Glomerular visceral epithelial cell (primary cell): Measurements from ENCODE around the gene FBXO48.
"Not testable (repeated sequence)": the region's sequence is repeated elsewhere in the genome, so short reads cannot be mapped to it uniquely, and the experiment has no call there.

ENCODE experiments used
- DNase-seq: peaks from one replicate; pipeline ENCODE4 v3.0.0-alpha.2; 2016; ENCODE audit errors: extremely low spot score

FBXO48 gene, protein sequence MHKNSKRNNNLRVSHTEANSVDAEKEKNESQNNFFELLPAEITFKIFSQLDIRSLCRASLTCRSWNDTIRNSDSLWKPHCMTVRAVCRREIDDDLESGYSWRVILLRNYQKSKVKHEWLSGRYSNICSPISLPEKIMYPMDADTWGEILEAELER

DNA sequence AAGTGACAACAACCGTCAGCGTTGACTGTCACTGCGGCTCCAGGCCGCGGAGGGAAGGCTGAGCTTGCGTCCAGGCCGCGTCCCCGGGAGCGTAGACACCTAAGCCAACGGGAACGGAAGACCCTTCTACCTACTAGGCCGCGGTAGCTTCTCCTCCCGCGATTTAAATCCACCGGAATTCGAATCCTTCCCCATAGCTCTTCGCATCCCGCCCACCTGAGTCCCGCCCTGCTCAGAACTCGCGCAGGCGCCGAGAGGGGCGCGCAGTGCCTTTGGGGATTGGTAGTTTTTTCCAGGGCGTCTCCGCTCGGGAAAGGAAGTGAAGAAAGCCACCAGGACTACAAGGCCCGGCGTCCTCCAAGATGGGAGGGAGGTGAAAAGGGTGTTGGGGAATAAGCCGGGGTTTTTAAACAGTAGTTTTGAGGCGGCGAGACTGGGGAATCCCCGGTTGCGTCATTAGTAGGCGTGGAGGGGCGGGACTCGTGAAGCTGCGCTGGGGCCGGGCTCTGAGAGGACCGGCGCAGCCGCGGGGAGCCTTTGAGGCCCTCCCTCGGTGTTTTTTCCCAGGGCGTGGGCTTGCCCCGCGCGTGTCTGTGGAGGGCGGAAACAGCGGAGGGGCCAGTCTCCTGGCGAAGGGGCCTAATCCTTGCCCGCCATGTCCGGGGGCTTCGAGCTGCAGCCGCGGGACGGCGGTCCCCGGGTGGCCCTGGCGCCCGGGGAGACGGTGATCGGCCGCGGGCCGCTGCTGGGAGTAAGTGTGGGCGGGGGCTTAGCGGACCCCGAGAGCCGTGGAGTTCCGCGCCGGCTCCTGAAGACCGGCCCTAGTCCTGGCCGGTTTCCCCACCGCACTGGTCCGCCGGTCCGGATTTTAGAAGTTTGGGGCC is at the start of gene FBXO48, which contains the start of gene APLF:
TSS of gene FBXO48 (minus strand) at position 218 of the 884 bp plus-strand sequence. CDS start 2,149 bp downstream, outside the sequence.
TSS of gene APLF (plus strand) at position 509 of the 884 bp plus-strand sequence. CDS start at position 656, 147 bp downstream.
- DNase-seq: peak; percentile 98

DNA sequence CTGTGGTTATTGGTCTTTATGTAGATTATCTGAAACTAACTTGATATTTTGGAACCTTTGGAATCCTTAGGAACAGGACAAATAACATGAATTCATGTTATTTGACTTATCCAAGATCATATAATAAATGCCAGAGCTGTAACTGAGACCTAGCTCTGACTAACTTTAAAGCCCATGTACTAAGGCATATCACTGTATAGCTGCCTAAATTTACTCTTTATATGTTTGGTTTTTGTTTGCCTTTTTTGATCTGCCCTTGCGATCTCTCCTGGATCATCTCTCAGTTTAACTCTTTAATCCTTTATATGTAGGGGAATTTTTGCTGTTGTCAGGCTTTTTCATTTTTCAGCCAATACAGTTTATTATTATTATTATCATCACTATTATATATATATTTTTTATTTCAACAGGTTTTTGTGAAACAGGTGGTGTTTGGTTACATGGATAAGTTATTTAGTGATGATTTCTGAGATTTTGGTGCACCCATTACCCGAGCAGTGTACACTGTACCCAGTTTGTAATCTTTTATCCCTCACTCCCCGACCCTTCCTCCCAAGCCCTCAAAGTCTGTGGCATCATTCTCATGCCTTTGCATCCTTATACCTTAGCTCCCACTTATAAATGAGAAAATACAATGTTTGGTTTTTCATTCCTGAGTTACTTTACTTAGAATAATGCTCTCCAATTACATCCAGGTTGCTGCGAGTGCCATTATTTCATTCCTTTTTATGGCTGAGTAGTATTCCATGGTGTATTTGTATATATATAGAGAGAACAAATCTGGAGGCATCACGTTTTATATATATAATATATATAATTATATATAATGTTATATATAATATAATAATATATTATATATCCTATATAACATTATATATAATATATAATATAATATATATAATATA is 49.2 kb upstream of the FBXO48 start:
- no peak for DNase-seq

DNA sequence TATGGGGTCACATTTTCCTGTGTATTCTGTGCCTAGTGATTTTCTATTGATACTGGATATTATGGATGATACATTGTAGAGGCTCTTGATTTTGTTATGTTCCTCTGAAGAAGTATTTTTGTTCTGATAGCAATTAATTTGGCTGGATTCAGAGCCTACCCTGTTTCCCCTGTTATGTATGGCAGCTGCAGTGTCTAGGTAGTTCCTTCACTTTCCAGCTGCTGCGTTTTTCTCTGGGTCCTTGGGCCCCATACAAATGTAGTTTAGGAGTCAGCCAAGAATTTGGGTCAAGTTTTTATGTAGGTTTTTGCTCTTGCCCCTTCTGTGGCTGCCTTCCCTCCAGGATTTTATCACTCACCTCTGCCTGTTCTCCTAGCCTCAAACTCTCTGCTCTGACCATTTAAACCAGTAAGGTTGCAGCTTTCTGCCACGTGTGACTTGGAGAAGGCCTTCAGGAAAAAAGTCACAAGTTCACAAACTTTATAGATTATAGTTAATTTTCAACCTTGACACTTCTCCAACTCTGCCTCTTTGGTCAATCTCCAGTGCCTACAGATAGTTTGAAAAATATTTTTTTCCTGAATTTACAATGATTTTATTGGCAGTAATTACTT is 47.3 kb upstream of the FBXO48 start:
- no peak for DNase-seq

DNA sequence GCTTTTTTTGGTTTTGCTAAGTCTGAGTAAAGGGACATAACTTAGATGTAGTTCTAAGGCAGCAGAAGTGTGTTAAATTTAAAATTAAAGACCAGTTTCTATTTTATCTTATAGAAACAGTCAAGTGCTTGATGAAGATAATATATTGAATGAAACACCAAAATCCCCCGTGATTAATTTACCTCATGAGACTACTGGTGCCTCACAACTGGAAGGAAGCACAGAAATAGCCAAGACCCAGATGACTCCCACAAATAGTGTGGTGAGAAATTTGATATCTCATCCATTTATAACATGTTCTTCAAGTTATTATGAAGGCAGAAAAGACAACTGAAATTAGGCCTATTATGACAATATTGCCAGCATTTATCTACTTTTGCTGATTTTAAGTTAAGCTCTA is 45.9 kb upstream of the FBXO48 start:
- no peak for DNase-seq

DNA sequence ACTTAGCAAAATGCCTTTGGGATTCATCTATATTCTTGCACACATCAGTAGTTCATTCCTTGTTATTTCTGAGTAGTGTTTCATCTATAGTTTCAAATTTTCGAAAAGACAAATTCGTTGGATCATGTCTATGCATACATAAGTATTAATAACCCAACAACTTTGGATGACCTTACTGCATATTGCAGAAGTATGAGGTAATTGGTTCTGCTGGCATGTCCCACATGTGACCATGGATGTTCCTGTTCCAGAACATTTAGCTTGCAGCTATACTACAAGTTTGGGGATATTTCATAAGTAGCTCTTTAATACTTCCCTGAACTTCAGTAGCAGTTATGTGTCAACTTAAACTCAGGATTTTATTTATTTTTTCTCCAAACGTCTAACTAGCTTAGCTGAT is 45.2 kb upstream of the FBXO48 start:
- no peak for DNase-seq

DNA sequence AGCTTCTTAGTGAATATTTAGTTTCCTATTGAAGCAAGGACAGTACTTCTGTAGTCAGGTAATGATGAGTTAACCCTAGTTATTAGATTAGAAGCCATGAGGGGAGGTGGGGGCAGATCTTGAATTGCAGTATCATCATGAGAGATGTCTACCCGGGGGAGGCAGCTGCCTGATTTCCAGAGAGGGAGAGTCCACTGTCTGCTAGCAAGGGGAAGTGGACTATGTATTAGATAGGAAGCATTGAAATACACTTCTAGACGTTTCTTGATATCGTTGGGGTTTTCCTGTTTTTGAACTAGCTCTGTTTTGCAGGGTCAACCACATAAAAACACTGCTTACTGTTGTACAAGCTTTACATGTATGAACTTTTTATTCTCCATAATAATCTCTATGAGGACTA is 39.1 kb upstream of the FBXO48 start:
- no peak for DNase-seq

DNA sequence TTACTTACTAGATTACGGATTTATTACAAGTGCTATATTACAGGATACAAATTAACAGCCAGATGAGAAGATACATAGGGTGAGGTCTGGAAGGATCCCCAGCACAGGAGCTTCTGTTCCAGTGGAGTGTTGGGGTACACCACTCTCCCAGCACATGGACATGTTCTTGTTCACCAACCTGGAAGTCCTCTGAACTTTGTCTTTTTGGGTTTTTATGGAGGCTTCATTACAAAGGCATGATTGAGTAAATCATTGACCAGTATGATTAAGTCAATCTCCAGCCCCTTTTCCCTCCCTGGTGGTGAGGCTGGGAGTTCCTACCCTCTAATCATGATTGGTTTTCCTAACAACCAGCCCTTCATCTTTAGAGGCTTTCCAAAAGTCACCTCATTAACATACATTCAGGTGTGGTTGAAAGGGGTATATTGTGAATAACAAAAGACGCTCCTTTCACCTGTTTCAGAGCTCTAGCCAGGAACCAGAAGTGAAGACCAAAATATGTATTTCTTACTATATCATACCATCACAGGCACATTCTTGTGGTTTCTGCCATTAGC is 38.6 kb upstream of the FBXO48 start:
- no peak for DNase-seq

DNA sequence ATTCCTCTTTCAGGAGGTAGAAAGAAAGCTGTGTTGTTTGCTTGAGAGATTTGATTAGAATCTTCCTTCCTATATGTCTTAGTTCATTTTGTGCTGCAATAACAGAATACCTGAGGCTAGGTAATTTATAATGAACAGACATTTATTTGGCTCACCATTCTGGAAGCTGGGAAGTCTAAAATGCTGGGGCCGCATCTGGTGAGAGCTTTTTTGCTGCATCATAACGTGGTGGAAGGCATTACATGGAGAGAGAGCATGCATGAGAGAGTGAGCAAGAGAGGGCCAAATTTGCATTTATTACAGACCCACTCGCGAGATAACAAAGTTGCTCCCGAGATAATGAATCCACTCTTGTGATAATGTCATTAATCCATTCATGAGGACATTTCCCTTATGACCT is 34.7 kb upstream of the FBXO48 start:
- no peak for DNase-seq

DNA sequence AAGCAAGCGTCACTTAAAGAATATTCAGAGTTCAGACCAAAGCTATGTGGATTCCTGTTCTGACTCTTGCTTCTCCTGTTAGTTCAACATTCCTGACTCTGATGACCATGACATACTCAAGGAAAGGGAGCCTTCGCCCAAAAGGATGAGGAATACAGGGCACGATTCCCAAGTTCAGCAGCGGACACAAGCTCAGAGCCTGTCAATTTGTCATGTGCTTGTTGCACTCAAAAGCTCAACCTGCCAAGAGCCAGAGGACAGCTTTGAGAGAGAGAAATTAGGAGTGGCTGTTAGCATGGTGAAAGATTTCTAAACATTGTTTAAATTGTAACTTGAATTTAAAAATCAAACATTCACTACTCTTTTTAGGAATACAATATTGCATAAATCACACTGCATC is 33.6 kb upstream of the FBXO48 start:
- DNase-seq: no peak

DNA sequence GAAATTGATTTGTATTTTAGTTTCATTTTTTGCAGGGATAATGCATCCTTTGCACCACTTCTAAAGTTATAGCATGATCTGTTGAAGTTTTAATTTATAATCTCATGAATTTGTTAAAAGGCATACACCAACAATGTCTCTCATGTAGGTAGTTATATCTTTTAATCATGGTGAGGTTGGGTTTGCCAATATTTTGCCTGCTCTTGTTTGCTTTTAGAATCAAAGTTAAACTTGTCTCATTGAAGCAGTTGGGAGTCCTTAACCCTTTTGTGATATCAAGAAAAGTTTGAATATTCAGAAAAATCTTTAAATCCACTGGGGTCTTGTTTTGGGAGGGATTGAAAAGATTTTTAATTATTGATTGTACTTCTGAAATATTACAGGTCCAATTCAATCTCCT is 32.0 kb upstream of the FBXO48 start:
- no peak for DNase-seq

DNA sequence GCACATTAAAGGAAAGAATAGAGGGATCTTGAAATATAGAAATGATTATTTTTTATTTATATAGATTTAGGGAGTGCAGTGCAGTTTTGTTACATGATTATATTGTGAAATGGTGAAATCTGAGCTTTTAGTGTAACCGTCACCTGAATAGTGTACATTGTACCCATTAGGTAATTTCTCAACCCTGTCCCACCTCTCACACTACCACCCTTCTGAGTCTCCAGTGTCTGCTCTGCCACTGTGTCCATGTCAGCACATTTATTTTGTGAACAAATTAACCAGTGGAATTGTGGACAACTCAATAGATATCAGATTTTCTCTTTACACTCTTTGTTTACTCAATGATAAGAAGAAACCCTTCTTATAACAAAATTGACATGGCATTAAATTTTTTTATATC is 24.5 kb upstream of the FBXO48 start:
- DNase-seq: no peak

DNA sequence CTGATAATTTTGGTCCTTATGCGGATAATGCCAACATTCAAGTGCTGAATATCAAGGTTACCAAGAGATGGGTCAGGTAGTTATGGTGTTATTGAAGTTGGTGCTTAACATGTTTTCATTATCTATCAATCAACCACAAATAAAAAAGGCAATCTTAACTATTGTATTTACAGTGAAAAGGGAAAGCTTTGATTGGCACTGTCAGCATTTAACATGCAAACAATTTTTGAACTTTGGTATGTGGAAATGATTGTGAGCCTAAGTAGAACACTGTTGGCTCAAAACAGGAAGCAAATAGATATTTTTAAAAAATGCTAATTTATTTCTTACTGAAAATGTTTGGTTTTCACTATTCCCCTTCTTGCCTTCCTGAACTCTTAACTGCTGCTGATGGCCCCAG is 22.2 kb upstream of the FBXO48 start:
- DNase-seq: no peak

DNA sequence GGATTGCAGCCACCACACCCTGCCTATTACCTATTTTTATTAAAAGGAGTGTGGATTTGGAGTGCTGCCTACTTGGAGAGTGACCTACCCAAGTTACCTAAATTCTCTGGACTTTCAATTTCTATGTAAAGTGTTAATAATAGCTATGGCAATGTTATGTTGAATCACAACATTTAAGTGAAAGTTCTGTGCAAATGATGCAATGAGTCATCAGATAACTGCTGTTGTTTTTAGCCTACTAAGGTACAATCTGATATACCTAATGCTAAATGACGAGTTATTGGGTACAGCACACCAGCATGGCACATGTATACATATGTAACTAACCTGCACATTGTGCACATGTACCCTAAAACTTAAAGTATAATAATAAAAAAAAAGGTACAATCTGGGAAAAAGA is 21.5 kb upstream of the FBXO48 start:
- not testable (repeated sequence) for DNase-seq

DNA sequence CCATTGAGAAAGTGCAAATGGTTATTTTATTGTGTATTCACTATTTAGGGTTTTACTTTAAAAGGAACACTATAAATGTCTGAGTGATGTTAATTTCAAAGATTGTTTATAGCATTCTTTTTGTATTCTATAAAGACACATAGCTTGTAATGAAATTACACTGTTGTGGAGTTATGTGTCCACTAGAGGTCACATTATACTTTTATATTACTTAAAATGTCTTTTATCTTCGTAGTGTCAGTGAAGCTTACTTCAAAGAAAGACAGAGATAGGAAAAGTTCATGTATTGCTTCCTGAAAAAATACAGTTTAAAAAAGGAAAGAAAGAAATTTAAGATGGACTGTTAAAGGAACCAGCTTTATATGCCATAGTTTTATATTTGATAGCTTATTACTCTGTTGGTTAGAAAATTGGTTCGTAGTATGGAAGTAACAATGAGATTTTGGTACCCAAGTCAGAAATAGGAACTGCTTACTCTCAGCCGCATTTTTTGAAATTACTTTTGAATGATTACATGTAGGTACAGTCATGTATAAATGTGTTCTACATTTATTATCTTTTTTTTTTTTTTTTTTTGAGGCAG is 20.8 kb upstream of the FBXO48 start:
- DNase-seq: no peak

DNA sequence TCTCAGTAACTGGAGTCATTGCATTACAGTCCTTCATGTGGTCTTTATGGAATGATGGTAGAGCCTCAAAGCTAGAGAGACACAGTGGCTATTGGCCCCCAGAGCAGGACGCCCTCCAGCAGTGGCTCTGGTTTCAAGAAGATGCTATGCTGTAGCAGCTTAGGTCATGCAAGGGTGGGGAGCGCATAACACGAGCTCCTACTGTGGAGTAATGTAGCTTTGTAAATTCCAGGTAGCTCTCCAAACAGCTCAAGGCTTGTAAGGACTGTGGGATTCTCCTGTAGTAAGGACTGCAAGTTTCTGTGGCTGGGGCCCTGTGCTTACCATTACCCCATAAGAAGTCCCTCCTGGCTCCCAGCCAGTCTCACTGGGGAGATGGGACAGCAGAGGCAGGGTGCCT is 15.9 kb upstream of the FBXO48 start:
- no peak for DNase-seq

DNA sequence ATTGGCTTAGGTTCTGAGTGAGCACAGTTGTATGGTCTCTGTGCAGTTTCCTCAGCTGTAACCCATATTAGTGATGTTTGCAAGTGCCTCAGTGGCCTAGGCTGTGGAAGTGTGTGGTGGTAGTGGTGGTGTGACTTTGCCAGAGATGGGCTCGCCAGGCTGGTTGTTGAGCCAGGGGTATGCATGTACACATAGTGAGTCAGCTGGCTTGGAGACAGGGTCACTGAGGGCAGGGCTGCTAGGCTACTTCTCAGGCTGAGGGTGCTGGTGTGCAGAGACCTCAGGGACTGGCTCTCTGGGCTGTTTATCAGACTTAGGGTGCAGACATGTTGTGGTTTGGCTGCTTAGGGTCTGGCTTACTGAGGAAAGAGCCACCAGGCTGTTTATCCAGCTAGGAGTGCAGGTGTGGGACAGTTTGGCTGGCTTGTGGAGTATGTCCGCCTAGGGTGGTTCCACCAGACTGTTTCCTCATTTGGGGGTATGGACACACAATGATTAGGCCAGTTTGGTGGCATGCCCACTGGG is 15.3 kb upstream of the FBXO48 start:
- no peak for DNase-seq

DNA sequence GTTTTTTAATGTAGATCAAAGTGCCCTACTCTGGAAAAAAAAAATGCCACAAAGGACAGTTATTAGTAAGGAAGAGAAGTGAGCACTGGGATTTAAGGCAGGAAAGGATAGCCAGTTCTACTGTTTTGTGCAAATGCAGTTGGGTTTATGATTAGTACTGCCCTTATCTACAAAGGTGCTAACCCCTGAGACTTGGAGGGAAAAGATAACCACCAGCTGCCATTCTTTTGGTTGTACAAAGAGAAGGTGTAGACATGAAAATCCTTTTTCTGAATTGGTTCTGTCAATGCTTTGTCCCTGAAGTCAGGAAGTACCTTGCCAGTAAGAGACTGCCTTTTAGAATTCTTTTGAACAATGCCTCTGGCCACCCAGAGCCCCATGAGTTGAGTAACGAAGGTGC is 11.6 kb upstream of the FBXO48 start:
- DNase-seq: no peak

DNA sequence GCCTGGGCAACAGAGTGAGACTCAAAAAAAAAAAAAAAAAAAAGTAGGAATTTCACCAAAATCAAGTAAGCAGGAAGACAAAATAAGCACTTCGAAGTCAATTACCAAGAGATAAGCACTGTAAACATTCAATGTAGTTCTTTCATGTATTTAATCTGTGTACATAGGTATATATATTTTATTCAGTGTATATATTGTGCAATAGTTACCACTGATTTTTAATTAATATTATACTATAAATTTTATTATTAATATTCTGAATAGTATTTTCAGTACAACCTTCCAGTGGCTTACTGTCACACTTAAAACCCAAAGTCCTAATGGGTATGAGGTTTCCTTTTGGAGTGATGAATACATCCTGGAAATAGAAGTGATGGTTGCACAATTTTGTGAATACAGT is 9.4 kb upstream of the FBXO48 start:
- DNase-seq: no peak

DNA sequence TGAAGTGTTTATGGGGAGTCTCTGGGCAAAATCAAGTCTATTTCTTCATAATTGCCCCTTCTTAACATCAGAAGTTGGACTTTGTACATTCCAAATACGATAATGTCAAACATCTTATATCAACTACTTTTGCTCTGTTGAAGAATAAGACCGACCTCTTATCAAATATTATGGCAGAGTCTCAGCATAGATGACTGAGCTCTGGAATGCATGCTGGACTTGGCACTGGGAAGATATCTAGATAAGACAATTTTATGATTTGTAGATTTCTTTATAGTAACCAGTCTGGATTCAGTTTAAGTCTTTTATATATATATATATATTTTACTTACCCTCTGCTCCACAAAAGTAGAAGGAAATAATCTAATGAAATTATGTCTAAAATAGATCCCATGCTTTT is 8.5 kb upstream of the FBXO48 start:
- DNase-seq: no peak

DNA sequence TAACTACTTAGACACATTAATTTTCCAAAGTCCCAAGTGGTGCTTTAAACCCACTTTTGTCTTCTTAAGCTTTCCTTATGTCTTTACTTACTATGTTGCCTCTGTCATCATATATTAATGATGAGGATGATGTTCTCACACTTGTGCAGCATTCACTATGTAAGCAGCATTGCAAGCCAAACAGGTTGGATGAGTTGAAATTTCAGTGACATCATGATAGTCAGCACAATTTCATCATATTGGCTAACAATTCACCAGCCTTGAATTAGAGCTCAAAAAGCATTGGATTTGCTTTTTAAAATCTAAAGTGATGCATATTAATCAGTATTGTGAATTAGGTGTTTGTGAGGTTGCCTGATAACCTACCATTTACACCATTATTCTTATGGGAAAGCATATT is 8.0 kb upstream of the FBXO48 start:
- DNase-seq: no peak
